Measurements from ENCODE around the gene RCAN2. TPM values are rescaled to one million over a fixed set of nuclear protein-coding genes. Genes with fewer than 3 reads are reported as not detected.

Gene RCAN2
- polyA plus RNA-seq, 4 donors, result 0.67 to 8.7 (median 4.0) TPM

- Histone ChIP-seq H3K9me3 (ENCODE audit: control insufficient read depth in 2 of 2, insufficient read depth in 1 of 2, low read depth in 1 of 2, low read length in 1 of 2) (no peaks in the 10 kb centered on the region), H3K4me3 (ENCODE audit: low read depth in 1 of 3, low read length in 3 of 3) (no peak overlapping the region), H3K27ac (ENCODE audit: low read depth in 1 of 3, low read length in 2 of 3) (no peak overlapping the region), H3K27me3 (ENCODE audit: control insufficient read depth in 3 of 3, insufficient read depth in 3 of 3, low read length in 3 of 3) (peaks cover 0 to 2% (median 0%) of the 10 kb centered on the region in 3 donors), H3K36me3 (ENCODE audit: control insufficient read depth in 3 of 3, insufficient read depth in 2 of 3, low read depth in 1 of 3, low read length in 3 of 3) (no peaks in the 10 kb centered on the region), H3K4me1 (ENCODE audit: control insufficient read depth in 3 of 3, insufficient read depth in 2 of 3, low read depth in 1 of 3, low read length in 2 of 3) (no peaks in the 10 kb centered on the region)
- no peak for DNase-seq
- no peak for FAIRE-seq
- 91 to 100% (median 95%) methylated on average over 1 of the region's 1 CpG for WGBS, 3 donors
Observed at GRCh38 chr6:46454691-46455090, 36.6 kb downstream of the RCAN2 start.

GRCh38 chr6:46453741-46454316 lies 37.4 kb downstream of the RCAN2 start:
- WGBS, 3 donors, result 56 to 67% (median 56%) methylated on average over 3 of the region's 3 CpGs
- H3K9me3 ChIP-seq (ENCODE audit: control insufficient read depth in 2 of 2, insufficient read depth in 1 of 2, low read depth in 1 of 2, low read length in 1 of 2), result no peaks in the 10 kb centered on the region
- DNase-seq (no peak), FAIRE-seq (no peak)
- no peaks in the 10 kb centered on the region for H3K4me1 ChIP-seq (ENCODE audit: control insufficient read depth in 3 of 3, insufficient read depth in 2 of 3, low read depth in 1 of 3, low read length in 2 of 3)
- no peak overlapping the region for H3K27ac ChIP-seq (ENCODE audit: low read depth in 1 of 3, low read length in 2 of 3)
- H3K27me3 ChIP-seq (ENCODE audit: control insufficient read depth in 3 of 3, insufficient read depth in 3 of 3, low read length in 3 of 3), result peaks cover 0 to 2% (median 0%) of the 10 kb centered on the region in 3 donors
- no peak overlapping the region for H3K4me3 ChIP-seq (ENCODE audit: low read depth in 1 of 3, low read length in 3 of 3)
- no peaks in the 10 kb centered on the region for H3K36me3 ChIP-seq (ENCODE audit: control insufficient read depth in 3 of 3, insufficient read depth in 2 of 3, low read depth in 1 of 3, low read length in 3 of 3)

GRCh38 chr6:46453216-46453615 lies 38.0 kb downstream of the RCAN2 start:
- 52 to 66% (median 61%) methylated on average over 4 of the region's 4 CpGs for WGBS, 3 donors
- FAIRE-seq, result no peak
- DNase-seq, result no peak
- Histone ChIP-seq H3K36me3 (ENCODE audit: control insufficient read depth in 3 of 3, insufficient read depth in 2 of 3, low read depth in 1 of 3, low read length in 3 of 3) (no peaks in the 10 kb centered on the region), H3K9me3 (ENCODE audit: control insufficient read depth in 2 of 2, insufficient read depth in 1 of 2, low read depth in 1 of 2, low read length in 1 of 2) (no peaks in the 10 kb centered on the region), H3K4me1 (ENCODE audit: control insufficient read depth in 3 of 3, insufficient read depth in 2 of 3, low read depth in 1 of 3, low read length in 2 of 3) (no peaks in the 10 kb centered on the region), H3K27me3 (ENCODE audit: control insufficient read depth in 3 of 3, insufficient read depth in 3 of 3, low read length in 3 of 3) (peaks cover 0 to 2% (median 0%) of the 10 kb centered on the region in 3 donors), H3K27ac (ENCODE audit: low read depth in 1 of 3, low read length in 2 of 3) (no peak overlapping the region), H3K4me3 (ENCODE audit: low read depth in 1 of 3, low read length in 3 of 3) (no peak overlapping the region)

DNA sequence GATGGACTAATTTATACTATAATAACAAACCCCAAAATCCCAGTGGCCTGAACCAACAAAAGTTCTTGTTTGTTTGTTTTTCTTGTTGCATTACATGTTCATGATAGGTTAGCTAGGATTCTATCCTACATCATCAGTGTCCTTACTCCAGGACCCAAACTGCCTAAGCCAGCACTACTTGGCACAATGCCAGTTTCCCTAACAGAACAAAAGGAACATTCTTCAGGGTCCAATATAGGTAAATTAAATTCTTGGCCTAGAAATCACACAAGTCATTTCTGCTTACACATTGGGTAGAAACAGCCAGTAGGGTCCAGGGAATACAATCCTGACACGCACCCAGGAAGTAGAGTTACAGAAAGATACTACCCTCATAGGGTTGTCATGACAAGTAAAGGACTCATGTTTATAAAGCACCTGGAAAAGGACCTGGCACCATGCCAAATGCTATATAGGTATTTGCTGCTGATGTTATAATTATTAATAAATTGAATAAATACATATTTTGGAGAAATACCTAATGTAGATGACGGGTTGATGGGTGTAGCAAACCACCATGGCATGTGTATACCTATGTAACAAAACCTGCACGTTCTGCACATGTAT lies 38.8 kb downstream of the RCAN2 start:
- H3K27me3 ChIP-seq (ENCODE audit: control insufficient read depth in 3 of 3, insufficient read depth in 3 of 3, low read length in 3 of 3), result peaks cover 0 to 2% (median 0%) of the 10 kb centered on the region in 3 donors
- 86 to 91% (median 86%) methylated on average over 3 of the region's 3 CpGs for WGBS, 3 donors
- FAIRE-seq, result no peak
- no peak overlapping the region for H3K4me3 ChIP-seq (ENCODE audit: low read depth in 1 of 3, low read length in 3 of 3)
- no peaks in the 10 kb centered on the region for H3K4me1 ChIP-seq (ENCODE audit: control insufficient read depth in 3 of 3, insufficient read depth in 2 of 3, low read depth in 1 of 3, low read length in 2 of 3)
- DNase-seq, result no peak
- no peaks in the 10 kb centered on the region for H3K9me3 ChIP-seq (ENCODE audit: control insufficient read depth in 2 of 2, insufficient read depth in 1 of 2, low read depth in 1 of 2, low read length in 1 of 2)
- H3K36me3 ChIP-seq (ENCODE audit: control insufficient read depth in 3 of 3, insufficient read depth in 2 of 3, low read depth in 1 of 3, low read length in 3 of 3), result no peaks in the 10 kb centered on the region
- no peak overlapping the region for H3K27ac ChIP-seq (ENCODE audit: low read depth in 1 of 3, low read length in 2 of 3)

- H3K9me3 ChIP-seq (ENCODE audit: control insufficient read depth in 2 of 2, insufficient read depth in 1 of 2, low read depth in 1 of 2, low read length in 1 of 2), result no peaks in the 10 kb centered on the region
- H3K27me3 ChIP-seq (ENCODE audit: control insufficient read depth in 3 of 3, insufficient read depth in 3 of 3, low read length in 3 of 3), result peaks cover 0 to 2% (median 0%) of the 10 kb centered on the region in 3 donors
- FAIRE-seq (no peak), DNase-seq (no peak)
- no peak overlapping the region for H3K4me3 ChIP-seq (ENCODE audit: low read depth in 1 of 3, low read length in 3 of 3)
- WGBS, 3 donors, result 11 to 45% (median 20%) methylated on average over 4 of the region's 4 CpGs
- no peak overlapping the region for H3K27ac ChIP-seq (ENCODE audit: low read depth in 1 of 3, low read length in 2 of 3)
- no peaks in the 10 kb centered on the region for H3K36me3 ChIP-seq (ENCODE audit: control insufficient read depth in 3 of 3, insufficient read depth in 2 of 3, low read depth in 1 of 3, low read length in 3 of 3)
- H3K4me1 ChIP-seq (ENCODE audit: control insufficient read depth in 3 of 3, insufficient read depth in 2 of 3, low read depth in 1 of 3, low read length in 2 of 3), result no peaks in the 10 kb centered on the region
Observed at GRCh38 chr6:46451343-46451742, 39.9 kb downstream of the RCAN2 start.

DNA sequence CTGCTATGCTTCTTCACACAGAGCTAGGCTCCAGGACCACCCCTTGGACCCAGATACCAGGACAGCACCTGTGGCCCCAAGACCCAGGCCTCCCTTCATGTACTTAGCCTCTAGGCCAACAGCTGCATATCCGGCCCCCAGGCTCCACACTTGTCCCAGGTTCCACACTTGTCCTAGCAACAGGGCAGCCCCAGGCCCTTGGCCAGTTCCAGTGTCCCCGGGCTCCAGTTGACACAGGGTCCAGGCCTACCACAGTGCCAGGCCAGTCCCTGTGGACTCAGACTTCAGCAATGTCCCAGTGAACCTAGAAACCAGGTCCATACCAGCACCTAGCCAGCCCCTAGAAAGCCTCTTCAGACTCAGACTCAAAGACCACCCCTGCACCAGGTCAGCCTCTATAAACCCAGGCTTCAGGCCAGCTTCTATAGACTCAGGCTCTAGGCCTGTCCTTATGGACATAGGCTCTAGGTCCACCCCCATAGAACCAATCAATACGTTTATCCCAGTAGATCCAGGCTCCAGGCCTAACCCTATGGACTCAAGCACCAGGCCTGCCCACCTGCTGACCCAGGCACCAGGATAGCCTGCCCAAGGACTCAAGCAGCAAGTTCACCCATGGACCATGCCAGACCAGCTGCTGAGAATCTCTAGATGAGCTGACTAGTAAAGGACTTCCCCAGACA lies 46.3 kb downstream of the RCAN2 start:
- H3K9me3 ChIP-seq (ENCODE audit: control insufficient read depth in 2 of 2, insufficient read depth in 1 of 2, low read depth in 1 of 2, low read length in 1 of 2), result peaks cover 0 to 14% of the 10 kb centered on the region in 2 donors
- 74 to 93% (median 89%) methylated on average over 3 of the region's 3 CpGs for WGBS, 3 donors
- DNase-seq (no peak), FAIRE-seq (no peak)
- no peak overlapping the region for H3K27ac ChIP-seq (ENCODE audit: low read depth in 1 of 3, low read length in 2 of 3)
- no peak overlapping the region for H3K4me3 ChIP-seq (ENCODE audit: low read depth in 1 of 3, low read length in 3 of 3)
- no peaks in the 10 kb centered on the region for H3K27me3 ChIP-seq (ENCODE audit: control insufficient read depth in 3 of 3, insufficient read depth in 3 of 3, low read length in 3 of 3)
- H3K36me3 ChIP-seq (ENCODE audit: control insufficient read depth in 3 of 3, insufficient read depth in 2 of 3, low read depth in 1 of 3, low read length in 3 of 3), result no peaks in the 10 kb centered on the region
- H3K4me1 ChIP-seq (ENCODE audit: control insufficient read depth in 3 of 3, insufficient read depth in 2 of 3, low read depth in 1 of 3, low read length in 2 of 3), result no peaks in the 10 kb centered on the region

DNA sequence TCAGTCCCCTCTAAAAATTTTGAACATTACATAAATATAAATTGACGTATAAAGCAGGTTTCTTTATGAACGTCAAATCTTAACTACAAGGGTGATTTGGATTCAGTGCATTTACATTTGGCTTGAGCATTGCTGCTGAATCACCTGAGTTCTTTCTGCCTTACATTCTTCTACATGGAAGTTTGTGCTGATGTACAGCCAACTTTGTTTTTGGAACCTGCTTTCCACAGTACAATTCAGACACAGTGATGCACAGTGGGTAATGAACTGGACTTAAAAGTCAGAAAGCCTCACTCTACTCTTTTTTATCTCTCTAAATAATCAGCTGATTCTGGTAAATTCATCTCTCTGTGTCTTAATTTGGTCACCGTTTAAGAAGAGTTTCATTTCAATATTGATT lies 47.6 kb downstream of the RCAN2 start:
- Histone ChIP-seq H3K36me3 (ENCODE audit: control insufficient read depth in 3 of 3, insufficient read depth in 2 of 3, low read depth in 1 of 3, low read length in 3 of 3) (no peaks in the 10 kb centered on the region), H3K4me3 (ENCODE audit: low read depth in 1 of 3, low read length in 3 of 3) (no peak overlapping the region), H3K27ac (ENCODE audit: low read depth in 1 of 3, low read length in 2 of 3) (no peak overlapping the region), H3K27me3 (ENCODE audit: control insufficient read depth in 3 of 3, insufficient read depth in 3 of 3, low read length in 3 of 3) (no peaks in the 10 kb centered on the region), H3K4me1 (ENCODE audit: control insufficient read depth in 3 of 3, insufficient read depth in 2 of 3, low read depth in 1 of 3, low read length in 2 of 3) (no peaks in the 10 kb centered on the region), H3K9me3 (ENCODE audit: control insufficient read depth in 2 of 2, insufficient read depth in 1 of 2, low read depth in 1 of 2, low read length in 1 of 2) (peaks cover 0 to 14% of the 10 kb centered on the region in 2 donors)
- DNase-seq, result no peak
- 83 to 88% (median 87%) methylated on average over 3 of the region's 3 CpGs for WGBS, 3 donors
- FAIRE-seq, result no peak

GRCh38 chr6:46440641-46441040 lies 50.6 kb downstream of the RCAN2 start:
- no peak overlapping the region for H3K4me3 ChIP-seq (ENCODE audit: low read depth in 1 of 3, low read length in 3 of 3)
- H3K27ac ChIP-seq (ENCODE audit: low read depth in 1 of 3, low read length in 2 of 3), result no peak overlapping the region
- no peaks in the 10 kb centered on the region for H3K36me3 ChIP-seq (ENCODE audit: control insufficient read depth in 3 of 3, insufficient read depth in 2 of 3, low read depth in 1 of 3, low read length in 3 of 3)
- FAIRE-seq, result peak; percentile 19
- H3K4me1 ChIP-seq (ENCODE audit: control insufficient read depth in 3 of 3, insufficient read depth in 2 of 3, low read depth in 1 of 3, low read length in 2 of 3), result no peaks in the 10 kb centered on the region
- no peaks in the 10 kb centered on the region for H3K27me3 ChIP-seq (ENCODE audit: control insufficient read depth in 3 of 3, insufficient read depth in 3 of 3, low read length in 3 of 3)
- no peak for DNase-seq
- 18 to 41% (median 40%) methylated on average over 1 of the region's 1 CpG for WGBS, 3 donors
- H3K9me3 ChIP-seq (ENCODE audit: control insufficient read depth in 2 of 2, insufficient read depth in 1 of 2, low read depth in 1 of 2, low read length in 1 of 2), result peaks cover 0 to 12% of the 10 kb centered on the region in 2 donors

Data from small intestine (tissue), 7 donors.